A549 (cell line): ENCODE results near the gene NPPA. TPM values are rescaled to one million over a fixed set of nuclear protein-coding genes. Genes with fewer than 3 reads are reported as not detected.

Experiments
- ATAC-seq, 2 experiments: fragments of 200-7000 bp in 1 of 2; fragments of >200 bp in 1 of 2; cut with Nextera tagmentation in 1 of 2; cut with Tn5 transposase in 1 of 2; 3 replicates each; pipeline versions ENCODE4 v1.8.0 to v1.9.1; 2018 to 2020; ENCODE audit warnings: mild to moderate bottlenecking in 1 of 2, moderate library complexity in 1 of 2
- CTCF ChIA-PET: fragments of 300-600 bp; sonication (Branson Sonifier 250); formaldehyde crosslinking; extraction: SDS; loops from one replicate; lab custom pipeline; 2021; ENCODE audit warnings: antibody characterized with exemption, inconsistent platforms; lab: Yijun Ruan, JAX
- POLR2A ChIA-PET: fragments of 350-600 bp; formaldehyde crosslinking; extraction: SDS; loops from one replicate; lab custom pipeline; 2021; ENCODE audit warnings: antibody characterized with exemption, inconsistent platforms; lab: Yijun Ruan, JAX
- DNase-seq, 2 experiments: peaks; one replicate each; pipeline versions ENCODE4 v3.0.0 to v3.0.0-alpha.2; 2011 to 2016; ENCODE audit warnings: low read depth in 1 of 2, low spot score in 1 of 2
- FAIRE-seq: peaks from 2 replicates; lab custom pipeline; 2011; peaks lifted over from hg19 to GRCh38; lab: Jason Lieb, UNC
- H3K27ac ChIP-seq, 2 experiments: fragments of >200 bp; sonication (Bioruptor Twin); formaldehyde crosslinking; 3 replicates each; pipeline ENCODE4 v1.5.1; 2016 to 2017
- H3K4me1 ChIP-seq: fragments of >200 bp; sonication (Bioruptor Twin); formaldehyde crosslinking; 3 replicates; pipeline ENCODE4 v1.6.1; 2016
- H3K4me2 ChIP-seq: fragments of >200 bp; sonication (Bioruptor Twin); formaldehyde crosslinking; 3 replicates; pipeline ENCODE4 v1.6.1; 2016
- H3K4me3 ChIP-seq: fragments of >200 bp; sonication (Bioruptor Twin); formaldehyde crosslinking; 3 replicates; pipeline ENCODE4 v1.5.1; 2016
- H3K9me3 ChIP-seq: fragments of >200 bp; sonication (Bioruptor Twin); formaldehyde crosslinking; 3 replicates; pipeline ENCODE4 v1.6.1; 2016
- CBX2 ChIP-seq: fragments of 200-600 bp; sonication (generic); IDR thresholded peaks from 2 replicates; pipeline ENCODE4 v1.6.1; 2016; ENCODE audit warnings: low read depth, mild to moderate bottlenecking, borderline replicate concordance
- CHD2 ChIP-seq: fragments of 150-350 bp; IDR thresholded peaks from 2 replicates; pipeline ENCODE4 v1.6.1; 2014; ENCODE audit warnings: low read length; ENCODE audit not compliant: partially characterized antibody
- E2F6 ChIP-seq: IDR thresholded peaks from 2 replicates; pipeline ENCODE4 v1.6.1; 2012; ENCODE audit warnings: low read depth, borderline replicate concordance
- EHF ChIP-seq: fragments of 250-450 bp; sonication (Bioruptor Pico); IDR thresholded peaks from 2 replicates; pipeline ENCODE4 v1.5.0; 2020; ENCODE audit warnings: mild to moderate bottlenecking
- ELK1 ChIP-seq: fragments of 150-350 bp; IDR thresholded peaks from 2 replicates; pipeline ENCODE4 v1.6.1; 2014; ENCODE audit warnings: low read depth, mild to moderate bottlenecking, low read length
- ESRRA ChIP-seq: fragments of 150-350 bp; IDR thresholded peaks from 2 replicates; pipeline ENCODE4 v1.6.1; 2014; ENCODE audit warnings: mild to moderate bottlenecking, low read length, borderline replicate concordance
- FOSL2 ChIP-seq, 2 experiments: fragments of 450-650 bp in 1 of 2; fragments of >200 bp in 1 of 2; sonication (Bioruptor Twin) in 1 of 2; formaldehyde crosslinking; IDR thresholded peaks; 2 replicates each; pipeline versions ENCODE4 v1.5.0 to v1.6.1; 2016 to 2020; ENCODE audit warnings: mild to moderate bottlenecking in 1 of 2, moderate library complexity in 1 of 2
- GATA3 ChIP-seq: IDR thresholded peaks from 2 replicates; pipeline ENCODE4 v1.6.1; 2012; ENCODE audit warnings: borderline replicate concordance
- HDAC2 ChIP-seq: fragments of 200-600 bp; sonication (generic); IDR thresholded peaks from 2 replicates; pipeline ENCODE4 v1.6.1; 2016
- HOXB13 ChIP-seq: fragments of 250-450 bp; sonication (Bioruptor Pico); IDR thresholded peaks from 2 replicates; pipeline ENCODE4 v1.5.0; 2020; ENCODE audit warnings: low read depth, mild to moderate bottlenecking, moderate library complexity
- JUNB ChIP-seq: fragments of >200 bp; sonication (Bioruptor Twin); formaldehyde crosslinking; IDR thresholded peaks from 2 replicates; pipeline ENCODE4 v1.6.1; 2016
- MAFK ChIP-seq: fragments of 450-650 bp; IDR thresholded peaks from 2 replicates; pipeline ENCODE4 v1.6.1; 2014; ENCODE audit not compliant: partially characterized antibody
- NPAS2 ChIP-seq: fragments of 250-450 bp; sonication (Bioruptor Pico); IDR thresholded peaks from 2 replicates; pipeline ENCODE4 v1.8.0; 2022; ENCODE audit warnings: mild to moderate bottlenecking, moderate library complexity, borderline replicate concordance
- NR3C1 ChIP-seq: fragments of >200 bp; sonication (Bioruptor Twin); formaldehyde crosslinking; IDR thresholded peaks from 3 replicates; pipeline ENCODE4 v1.6.1; 2017
- POLR2AphosphoS2 ChIP-seq: conservative IDR thresholded peaks from 2 replicates; pipeline ENCODE4 v1.6.1; 2012; ENCODE audit warnings: low read length, improper control_type of control experiment, inconsistent platforms
- RARB ChIP-seq: fragments of 250-450 bp; sonication (Bioruptor Pico); IDR thresholded peaks from 2 replicates; pipeline ENCODE4 v1.8.0; 2021; ENCODE audit warnings: mild to moderate bottlenecking, moderate library complexity
- REST ChIP-seq: fragments of 200-600 bp; sonication (generic); IDR thresholded peaks from 2 replicates; pipeline ENCODE4 v1.6.1; 2016; ENCODE audit warnings: antibody characterized with exemption, mild to moderate bottlenecking, moderate library complexity
- RFX5 ChIP-seq: fragments of 450-650 bp; IDR thresholded peaks from 2 replicates; pipeline ENCODE4 v1.7.1; 2014; ENCODE audit warnings: antibody characterized with exemption, mild to moderate bottlenecking, moderate library complexity
- SMC3 ChIP-seq: fragments of >200 bp; sonication (Bioruptor Twin); formaldehyde crosslinking; IDR thresholded peaks from 3 replicates; pipeline ENCODE4 v1.6.1; 2018; ENCODE audit warnings: inconsistent platforms
- USF2 ChIP-seq: fragments of 450-650 bp; IDR thresholded peaks from 2 replicates; pipeline ENCODE4 v1.6.1; 2014; ENCODE audit warnings: antibody characterized with exemption
- ZC3H11A ChIP-seq: fragments of 450-650 bp; IDR thresholded peaks from 2 replicates; pipeline ENCODE4 v1.6.1; 2014; ENCODE audit warnings: antibody characterized with exemption, mild to moderate bottlenecking
- ZFP36 ChIP-seq: fragments of 450-650 bp; IDR thresholded peaks from 2 replicates; pipeline ENCODE4 v1.6.1; 2014; ENCODE audit warnings: borderline replicate concordance; ENCODE audit not compliant: partially characterized antibody
- WGBS: methylation state at CpG from one replicate; pipeline ENCODE4 v1.1.6; 2017; ENCODE audit errors: missing lambda C conversion rate; 5-methylcytosine and 5-hydroxymethylcytosine counted together
- polyA plus RNA-seq, 4 experiments: library from polyadenylated mRNA; depleted of rRNA in 3 of 4; stranded (reverse); fragments of >200 nt; fragmentation: RNase III in 1 of 4; extraction: RNeasy Plus Mini Kit Qiagen cat#74134 plus additional on column Dnase treatment in 1 of 4; gene quantifications; 2 replicates in 3 of 4; 3 replicates in 1 of 4; pipeline ENCODE4 v1.2.3, GENCODE V29; 2011 to 2017

The NPPA gene
- polyA plus RNA-seq, 2 of the 4 experiments (the other 2 are of a cell fraction), result not detected

DNA sequence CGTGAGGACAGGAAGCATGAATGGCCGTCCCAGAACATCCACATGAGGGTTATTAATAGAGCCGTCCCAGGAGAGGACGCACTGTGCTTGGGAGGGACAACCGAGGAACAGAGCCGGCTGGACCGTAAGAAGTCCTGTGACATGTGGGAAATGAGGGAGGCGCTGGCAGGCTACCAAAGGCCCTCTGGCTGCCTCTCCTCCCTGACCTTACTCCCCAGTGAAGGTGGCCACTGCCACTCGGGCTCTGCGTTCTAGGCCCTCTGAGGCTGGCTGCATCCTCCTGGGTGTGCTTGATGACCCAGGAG lies 26.6 kb upstream of the NPPA start:
- H3K27ac ChIP-seq, result no peak overlapping the region
- H3K9me3 ChIP-seq, result no peaks in the 10 kb centered on the region
- no peak overlapping the region for H3K4me2 ChIP-seq
- ChIA-PET POLR2A (no interaction called here), CTCF (interaction anchor here (1.6 to 1.8 kb wide), 2 partner anchors 18 to 19 kb away, joined by 3 to 4 read pairs; no protein-coding TSS in a partner anchor)
- DNase-seq (no peak), ATAC-seq (no peak), FAIRE-seq (no peak)
- 60% methylated on average over 8 of the region's 10 CpGs for WGBS
- TF ChIP-seq FOSL2 (IDR thresholded peaks at IDR 0.05), result no peak
- TF ChIP-seq FOSL2 (CRISPR knock-in tag; IDR thresholded peaks at IDR 0.05), result no peak
- no peak overlapping the region for H3K4me3 ChIP-seq
- no peaks in the 10 kb centered on the region for H3K4me1 ChIP-seq

DNA sequence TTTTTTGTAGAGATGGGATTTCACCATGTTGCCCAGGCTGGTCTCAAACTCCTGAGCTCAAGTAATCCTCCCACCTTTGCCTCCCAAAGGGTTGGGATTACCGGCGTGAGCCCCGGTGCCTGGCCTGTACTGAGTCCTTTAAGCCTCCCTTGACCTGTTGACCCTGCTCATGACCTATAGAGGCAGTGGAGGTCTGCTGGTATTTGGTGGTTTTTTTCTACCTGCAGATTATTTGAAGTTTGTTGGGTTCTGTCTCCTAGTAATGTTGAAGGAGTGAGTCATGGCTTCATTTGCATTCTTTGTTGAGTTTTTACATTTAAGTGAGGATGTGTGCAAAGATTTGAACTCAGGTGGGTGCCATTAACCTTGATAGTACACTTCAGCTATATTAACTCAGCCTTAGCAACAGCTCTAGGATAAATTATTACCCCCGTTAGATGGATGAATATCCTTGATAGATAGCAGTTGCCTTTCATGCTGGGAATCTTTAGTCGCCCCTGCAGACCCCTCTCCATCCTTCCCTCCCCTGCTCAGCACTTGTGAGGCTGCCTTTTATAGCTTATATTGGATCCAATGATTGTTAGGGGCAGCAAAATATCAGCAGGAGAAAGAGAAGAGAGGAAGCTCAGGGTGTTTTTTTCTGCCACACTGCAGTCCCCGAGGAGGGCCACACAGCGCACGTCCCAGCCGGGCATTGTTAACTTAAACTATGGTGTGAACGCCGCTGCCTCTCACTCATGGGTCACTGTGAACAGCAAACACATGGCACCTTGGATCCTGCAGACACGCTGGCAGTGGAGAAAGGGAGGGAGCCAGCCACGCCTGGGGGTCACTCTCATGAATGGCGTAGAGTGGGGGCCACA lies 26.0 kb upstream of the NPPA start:
- FAIRE-seq (no peak), ATAC-seq (no peak), DNase-seq (no peak)
- POLR2A ChIA-PET, result interaction anchor here (1.6 kb wide), 1 partner anchor 34 kb away, joined by 5 read pairs; no protein-coding TSS in a partner anchor
- Histone ChIP-seq H3K4me3 (no peak overlapping the region), H3K4me2 (no peak overlapping the region), H3K27ac (no peak overlapping the region), H3K4me1 (no peaks in the 10 kb centered on the region), H3K9me3 (no peaks in the 10 kb centered on the region)
- TF ChIP-seq GATA3 (no peak), FOSL2 (IDR thresholded peaks at IDR 0.05) (no peak), FOSL2 (CRISPR knock-in tag; IDR thresholded peaks at IDR 0.05) (no peak)
- WGBS, result 59% methylated on average over 12 of the region's 14 CpGs
- CTCF ChIA-PET, result interaction anchor here (1.3 to 1.8 kb wide), 5 partner anchors 9 to 33 kb away, joined by 3 to 4 read pairs (median 4); no protein-coding TSS in a partner anchor

DNA sequence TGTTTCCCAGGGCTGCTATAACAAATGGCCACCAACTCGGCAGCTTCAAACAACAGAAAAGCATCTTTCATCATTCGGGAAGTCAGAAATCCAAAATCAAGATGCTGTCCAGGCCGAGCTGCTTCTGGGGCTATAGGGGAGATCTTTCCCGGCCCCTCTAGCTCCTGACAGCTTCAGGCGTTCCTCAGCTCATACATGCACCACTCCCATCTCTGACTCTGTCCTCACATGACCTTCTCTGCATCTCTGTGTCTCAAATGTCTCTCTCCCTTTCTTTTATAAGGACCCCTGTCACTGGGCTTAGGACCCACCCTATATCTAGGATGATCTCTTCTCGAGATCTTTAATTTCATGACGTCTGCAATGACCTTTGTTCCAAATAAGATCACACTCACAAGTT lies 25.0 kb upstream of the NPPA start:
- no peak for TF ChIP-seq ELK1
- no peak for TF ChIP-seq ZC3H11A
- no peak for TF ChIP-seq NR3C1
- TF ChIP-seq MAFK, result no peak
- TF ChIP-seq JUNB, result no peak
- TF ChIP-seq RFX5, result no peak
- TF ChIP-seq HDAC2, result no peak
- no peak for TF ChIP-seq FOSL2 (IDR thresholded peaks at IDR 0.05)
- TF ChIP-seq FOSL2 (CRISPR knock-in tag; IDR thresholded peaks at IDR 0.05), result no peak
- no peak for TF ChIP-seq ESRRA
- no peak for TF ChIP-seq ZFP36
- no peak for TF ChIP-seq USF2
- TF ChIP-seq E2F6, result no peak
- TF ChIP-seq SMC3, result no peak
- no peak overlapping the region for H3K4me2 ChIP-seq
- CTCF ChIA-PET, result interaction anchor here (1.3 to 1.8 kb wide), 4 partner anchors 10 to 32 kb away, joined by 3 to 4 read pairs (median 4); no protein-coding TSS in a partner anchor
- no peaks in the 10 kb centered on the region for H3K4me1 ChIP-seq
- ATAC-seq, result 0 out of 6 replicates have a peak, but pooled peaks of 1 of the 2 experiments have one; percentile 9
- 9% methylated on average over 7 of the region's 7 CpGs for WGBS
- no peak overlapping the region for H3K4me3 ChIP-seq
- DNase-seq, result no peak
- no peak overlapping the region for H3K27ac ChIP-seq
- H3K9me3 ChIP-seq, result no peaks in the 10 kb centered on the region
- POLR2A ChIA-PET, result interaction anchor here (1.6 kb wide), 1 partner anchor 35 kb away, joined by 5 read pairs; no protein-coding TSS in a partner anchor
- FAIRE-seq, result no peak

- no peaks in the 10 kb centered on the region for H3K4me1 ChIP-seq
- H3K4me3 ChIP-seq, result no peak overlapping the region
- no peak for ATAC-seq
- H3K4me2 ChIP-seq, result no peak overlapping the region
- ChIA-PET CTCF (interaction anchor here (1.4 to 3.6 kb wide), 4 partner anchors 10 to 97 kb away, joined by 3 to 15 read pairs (median 7); no protein-coding TSS in a partner anchor), POLR2A (interaction anchor here (1.4 kb wide), 1 partner anchor 38 kb away, joined by 4 read pairs; no protein-coding TSS in a partner anchor)
- H3K27ac ChIP-seq, result no peak overlapping the region
- 13% methylated on average over 2 of the region's 5 CpGs for WGBS
- H3K9me3 ChIP-seq, result no peaks in the 10 kb centered on the region
- FAIRE-seq, result no peak
- DNase-seq, result no peak
- TF ChIP-seq EHF (CRISPR knock-in tag), result no peak
- no peak for TF ChIP-seq CHD2
- no peak for TF ChIP-seq HOXB13 (CRISPR knock-in tag)
- TF ChIP-seq REST, result no peak
- no peak for TF ChIP-seq CBX2
- TF ChIP-seq POLR2AphosphoS2, result no peak
- TF ChIP-seq RARB, result no peak
- no peak for TF ChIP-seq NPAS2 (CRISPR knock-in tag)
Observed at GRCh38 chr1:11869650-11870207, 22.1 kb upstream of the NPPA start.
